Smooth muscle cell (in vitro differentiated cells): Measurements from ENCODE around the gene LMX1B. TPM values are rescaled to one million over a fixed set of nuclear protein-coding genes. Genes with fewer than 3 reads are reported as not detected.

ENCODE experiments used
- DNase-seq: peaks from one replicate; lab custom pipeline; 2025; ENCODE audit not compliant: unreplicated experiment; lab: John Stamatoyannopoulos, UW
- H2AFZ ChIP-seq: fragments of 200-600 bp; sonication (generic); 2 replicates; pipeline ENCODE4 v1.6.0; 2016; ENCODE audit warnings: antibody characterized with exemption, low read depth, mild to moderate bottlenecking
- H3F3A ChIP-seq: fragments of 200-600 bp; sonication (generic); 2 replicates; pipeline ENCODE4 v1.6.0; 2017; ENCODE audit warnings: antibody characterized with exemption, low read depth
- H3K27ac ChIP-seq: fragments of 200-600 bp; sonication (generic); 2 replicates; pipeline ENCODE4 v1.5.1; 2016; ENCODE audit warnings: low read depth, mild to moderate bottlenecking
- H3K27me3 ChIP-seq: fragments of 200-600 bp; sonication (generic); 2 replicates; pipeline ENCODE4 v1.6.1; 2016; ENCODE audit warnings: low read depth, mild to moderate bottlenecking
- H3K36me3 ChIP-seq: fragments of 200-600 bp; sonication (generic); 2 replicates; pipeline ENCODE4 v1.5.1; 2016; ENCODE audit warnings: low read depth
- H3K4me1 ChIP-seq: fragments of 200-600 bp; sonication (generic); 2 replicates; pipeline ENCODE4 v1.5.1; 2016; ENCODE audit warnings: low read depth
- H3K4me2 ChIP-seq: fragments of 200-600 bp; sonication (generic); 2 replicates; pipeline ENCODE4 v1.6.0; 2016; ENCODE audit warnings: mild to moderate bottlenecking
- H3K4me3 ChIP-seq: fragments of 200-600 bp; sonication (generic); 2 replicates; pipeline ENCODE4 v1.5.1; 2016; ENCODE audit warnings: mild to moderate bottlenecking
- H3K79me2 ChIP-seq: fragments of 200-600 bp; sonication (generic); 2 replicates; pipeline ENCODE4 v1.6.0; 2016; ENCODE audit warnings: low read depth, mild to moderate bottlenecking
- H3K9ac ChIP-seq: fragments of 200-600 bp; sonication (generic); 2 replicates; pipeline ENCODE4 v1.6.0; 2016; ENCODE audit warnings: low read depth
- H3K9me3 ChIP-seq: fragments of 200-600 bp; sonication (generic); replicated peaks from 2 replicates; pipeline ENCODE4 v1.5.1; 2016; ENCODE audit warnings: low read depth
- H4K20me1 ChIP-seq: fragments of 200-600 bp; sonication (generic); 2 replicates; pipeline ENCODE4 v1.6.0; 2016; ENCODE audit warnings: low read depth
- CTCF ChIP-seq: fragments of 200-600 bp; sonication (generic); IDR thresholded peaks from 2 replicates; pipeline ENCODE4 v1.5.1; 2017; ENCODE audit warnings: borderline replicate concordance, mild to moderate bottlenecking, antibody characterized with exemption; ENCODE audit not compliant: insufficient read depth, poor library complexity, severe bottlenecking
- WGBS: methylation state at CpG from one replicate; pipeline ENCODE4 v1.1.7; 2016; ENCODE audit warnings: low lambda C conversion rate; 5-methylcytosine and 5-hydroxymethylcytosine counted together
- polyA plus RNA-seq: library from polyadenylated mRNA; unstranded; fragments of >200 nt; fragmentation: Nextera tagmentation; extraction: Ambion mirVana; gene quantifications from 2 replicates; pipeline ENCODE4 v1.2.1, GENCODE V29; 2016
- total RNA-seq: library from RNA; depleted of rRNA; stranded (reverse); fragments of >200 nt; gene quantifications from 2 replicates; pipeline ENCODE4 v1.2.3, GENCODE V29; 2014

LMX1B gene
- total and polyA plus RNA-seq, 2 experiments from 2014 or later: not detected

- Histone ChIP-seq H3K4me1 (no peaks in the 10 kb centered on the region), H3K9me3 (no peaks in the 10 kb centered on the region), H3K4me2 (no peak overlapping the region), H3K9ac (no peak overlapping the region), H3K27ac (no peak overlapping the region), H4K20me1 (no peaks in the 10 kb centered on the region), H3K79me2 (no peaks in the 10 kb centered on the region), H3F3A (no peaks in the 10 kb centered on the region), H3K4me3 (no peak overlapping the region), H3K27me3 (peaks cover 19% of the 10 kb centered on the region), H3K36me3 (no peaks in the 10 kb centered on the region), H2AFZ (no peak overlapping the region)
- TF ChIP-seq CTCF: no peak
- DNase-seq: no peak
- WGBS: 87% methylated on average over 6 of the region's 6 CpGs
Measured at GRCh38 chr9:126589349-126589748, 24.4 kb upstream of the LMX1B start.

GRCh38 chr9:126591083-126591482 is 22.6 kb upstream of the LMX1B start:
- no peaks in the 10 kb centered on the region for H4K20me1 ChIP-seq
- no peaks in the 10 kb centered on the region for H3K4me1 ChIP-seq
- H3K79me2 ChIP-seq: no peaks in the 10 kb centered on the region
- H2AFZ ChIP-seq: no peak overlapping the region
- H3K36me3 ChIP-seq: no peaks in the 10 kb centered on the region
- H3K9ac ChIP-seq: no peak overlapping the region
- 84% methylated on average over 3 of the region's 3 CpGs for WGBS
- H3K9me3 ChIP-seq: no peaks in the 10 kb centered on the region
- TF ChIP-seq CTCF: no peak
- no peak for DNase-seq
- H3F3A ChIP-seq: no peaks in the 10 kb centered on the region
- no peak overlapping the region for H3K4me2 ChIP-seq
- no peak overlapping the region for H3K27ac ChIP-seq
- no peak overlapping the region for H3K4me3 ChIP-seq
- peaks cover 29% of the 10 kb centered on the region for H3K27me3 ChIP-seq

DNA sequence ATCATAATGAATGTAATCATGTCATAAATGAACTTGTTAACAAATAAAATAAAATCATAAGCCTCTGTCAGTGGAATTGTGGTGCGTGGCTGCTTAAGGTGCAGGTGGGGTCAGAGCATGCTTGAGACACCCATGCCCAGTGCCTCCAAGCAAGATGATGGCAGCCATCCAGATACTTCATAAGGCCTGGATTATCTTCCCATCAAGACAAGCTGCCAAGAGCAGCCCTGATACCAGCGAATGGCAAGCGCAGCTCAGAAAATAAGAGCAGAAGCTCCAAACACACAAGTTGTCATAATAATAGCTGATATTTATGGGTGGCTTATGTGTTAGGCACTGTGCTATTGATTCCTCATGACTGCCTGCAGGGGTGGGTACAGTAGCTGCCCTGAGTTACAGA is 21.8 kb upstream of the LMX1B start:
- H3K9me3 ChIP-seq: no peaks in the 10 kb centered on the region
- no peaks in the 10 kb centered on the region for H3F3A ChIP-seq
- no peaks in the 10 kb centered on the region for H4K20me1 ChIP-seq
- no peak overlapping the region for H3K27ac ChIP-seq
- no peak overlapping the region for H3K4me3 ChIP-seq
- no peak for TF ChIP-seq CTCF
- no peak for DNase-seq
- 95% methylated on average over 3 of the region's 3 CpGs for WGBS
- no peaks in the 10 kb centered on the region for H3K79me2 ChIP-seq
- H3K4me2 ChIP-seq: no peak overlapping the region
- no peak overlapping the region for H3K9ac ChIP-seq
- H3K36me3 ChIP-seq: no peaks in the 10 kb centered on the region
- H3K4me1 ChIP-seq: no peaks in the 10 kb centered on the region
- no peak overlapping the region for H2AFZ ChIP-seq
- H3K27me3 ChIP-seq: peaks cover 37% of the 10 kb centered on the region

- no peak overlapping the region for H3K4me3 ChIP-seq
- no peaks in the 10 kb centered on the region for H3K36me3 ChIP-seq
- DNase-seq: no peak
- no peaks in the 10 kb centered on the region for H3K79me2 ChIP-seq
- no peak overlapping the region for H3K9ac ChIP-seq
- no peaks in the 10 kb centered on the region for H4K20me1 ChIP-seq
- H2AFZ ChIP-seq: no peak overlapping the region
- no peaks in the 10 kb centered on the region for H3F3A ChIP-seq
- H3K4me1 ChIP-seq: no peaks in the 10 kb centered on the region
- TF ChIP-seq CTCF: no peak
- H3K9me3 ChIP-seq: no peaks in the 10 kb centered on the region
- WGBS: 64% methylated on average over 8 of the region's 8 CpGs
- H3K27me3 ChIP-seq: peaks cover 43% of the 10 kb centered on the region
- no peak overlapping the region for H3K27ac ChIP-seq
- H3K4me2 ChIP-seq: no peak overlapping the region
Measured at GRCh38 chr9:126592461-126592860, 21.3 kb upstream of the LMX1B start.
